ENCODE measurements around the gene PI16. TPM values are rescaled to one million over a fixed set of nuclear protein-coding genes. Genes with fewer than 3 reads are reported as not detected.

PI16 gene
- polyA plus RNA-seq, 3 donors: 0.22 TPM; not detected in 2

DNA sequence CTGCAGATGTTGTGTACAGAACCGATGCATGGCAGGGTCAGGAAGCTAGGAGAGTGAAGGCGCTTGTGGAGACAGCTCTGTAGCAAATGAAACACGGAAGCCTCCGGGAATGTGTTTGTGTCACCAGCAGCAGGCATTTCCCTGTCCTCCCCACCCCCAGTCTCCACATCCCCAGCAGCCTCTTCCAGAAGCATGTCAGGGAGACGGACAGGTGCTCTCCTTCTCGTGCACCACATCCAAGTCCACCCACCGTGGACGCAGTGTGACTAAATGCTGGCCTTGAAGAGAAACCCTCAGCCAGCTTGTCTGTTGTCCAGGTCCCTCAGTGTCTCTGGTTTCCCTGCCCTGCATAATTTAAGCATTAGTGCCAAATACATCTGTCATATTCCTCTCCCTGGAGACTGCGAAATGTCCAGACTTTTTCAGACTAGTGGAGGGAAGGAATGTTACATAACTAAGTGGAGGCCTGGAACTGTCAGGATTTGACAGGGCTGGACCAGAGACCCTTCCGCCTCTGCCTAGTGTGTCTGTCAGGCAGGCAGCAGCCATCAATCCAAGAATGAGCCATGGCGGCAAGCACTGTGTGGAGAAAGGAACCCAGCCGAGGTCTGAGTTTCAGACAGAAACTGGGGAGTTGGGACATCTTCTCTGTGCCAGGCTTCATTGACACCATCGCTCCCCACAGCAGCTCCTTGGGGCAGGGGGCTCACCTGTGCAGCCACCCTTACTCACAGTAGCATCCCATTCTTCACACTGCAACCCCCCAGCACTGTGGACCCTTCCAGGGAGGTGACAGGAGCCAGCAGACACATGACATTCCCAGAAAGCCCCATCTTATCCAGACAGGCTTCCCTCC, 26.6 kb upstream of the PI16 start:
- Histone ChIP-seq H3K4me3 (replicated peaks in 1 of 3; ENCODE audit: low read depth in 2 of 3, low read length in 3 of 3) (no peak overlapping the region), H3K79me2 (ENCODE audit: insufficient read depth, low read length) (no peaks in the 10 kb centered on the region), H3K4me1 (ENCODE audit: control insufficient read depth in 1 of 2, insufficient read depth in 2 of 2, low read length in 2 of 2) (no peaks in the 10 kb centered on the region), H3K4me2 (replicated peaks; ENCODE audit: extremely low read depth, low read length, poor library complexity, severe bottlenecking) (no peak overlapping the region), H3K9ac (ENCODE audit: insufficient read depth, low read length, poor library complexity, severe bottlenecking) (no peak overlapping the region), H3K36me3 (replicated peaks in 1 of 2; ENCODE audit: control insufficient read depth in 1 of 2, insufficient read depth in 2 of 2, low read length in 2 of 2) (peaks cover 26 to 44% of the 10 kb centered on the region in 2 donors), H3K27ac (ENCODE audit: low read depth in 1 of 2, low read length in 2 of 2) (no peak overlapping the region), H2AFZ (ENCODE audit: insufficient read depth, low read depth, low read length, poor library complexity, severe bottlenecking) (no peak overlapping the region), H3K27me3 (ENCODE audit: control insufficient read depth in 2 of 2, insufficient read depth in 2 of 2, low read length in 2 of 2) (no peaks in the 10 kb centered on the region), H4K20me1 (ENCODE audit: insufficient read depth, low read length) (no peaks in the 10 kb centered on the region), H3K9me3 (replicated peaks in 1 of 2; ENCODE audit: control insufficient read depth in 1 of 2, insufficient read depth in 1 of 2, low read length in 2 of 2) (no peaks in the 10 kb centered on the region)
- Mint-ChIP-seq H3K9me3 (no peaks in the 10 kb centered on the region), H3K4me1 (no peaks in the 10 kb centered on the region), H3K27ac (no peak overlapping the region), H3K36me3 (peaks cover 46 to 50% of the 10 kb centered on the region in 2 donors), H3K4me3 (no peak overlapping the region), H3K27me3 (ENCODE audit: low read depth in 3 of 3) (peaks cover 4 to 6% (median 4%) of the 10 kb centered on the region in 3 donors)
- no peak for DNase-seq
- intact Hi-C loops (cut with micrococcal nuclease): no loop called here
- TF ChIP-seq, protein P1, sequence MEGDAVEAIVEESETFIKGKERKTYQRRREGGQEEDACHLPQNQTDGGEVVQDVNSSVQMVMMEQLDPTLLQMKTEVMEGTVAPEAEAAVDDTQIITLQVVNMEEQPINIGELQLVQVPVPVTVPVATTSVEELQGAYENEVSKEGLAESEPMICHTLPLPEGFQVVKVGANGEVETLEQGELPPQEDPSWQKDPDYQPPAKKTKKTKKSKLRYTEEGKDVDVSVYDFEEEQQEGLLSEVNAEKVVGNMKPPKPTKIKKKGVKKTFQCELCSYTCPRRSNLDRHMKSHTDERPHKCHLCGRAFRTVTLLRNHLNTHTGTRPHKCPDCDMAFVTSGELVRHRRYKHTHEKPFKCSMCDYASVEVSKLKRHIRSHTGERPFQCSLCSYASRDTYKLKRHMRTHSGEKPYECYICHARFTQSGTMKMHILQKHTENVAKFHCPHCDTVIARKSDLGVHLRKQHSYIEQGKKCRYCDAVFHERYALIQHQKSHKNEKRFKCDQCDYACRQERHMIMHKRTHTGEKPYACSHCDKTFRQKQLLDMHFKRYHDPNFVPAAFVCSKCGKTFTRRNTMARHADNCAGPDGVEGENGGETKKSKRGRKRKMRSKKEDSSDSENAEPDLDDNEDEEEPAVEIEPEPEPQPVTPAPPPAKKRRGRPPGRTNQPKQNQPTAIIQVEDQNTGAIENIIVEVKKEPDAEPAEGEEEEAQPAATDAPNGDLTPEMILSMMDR (IDR thresholded peaks at IDR 0.05): no peak
- 96% methylated on average over 7 of the region's 13 CpGs for WGBS (ENCODE audit: insufficient coverage)

- H3K27ac Mint-ChIP-seq: peak overlapping the region in 1 of 7 donors; percentile 31
- TF ChIP-seq, protein P1 (IDR thresholded peaks at IDR 0.05): no peak
- no peaks in the 10 kb centered on the region for H3K9me3 Mint-ChIP-seq
- Histone ChIP-seq H3K9ac (ENCODE audit: insufficient read depth, low read length, poor library complexity, severe bottlenecking) (no peak overlapping the region), H2AFZ (ENCODE audit: insufficient read depth, low read depth, low read length, poor library complexity, severe bottlenecking) (no peak overlapping the region), H3K27me3 (ENCODE audit: control insufficient read depth in 2 of 2, insufficient read depth in 2 of 2, low read length in 2 of 2) (no peaks in the 10 kb centered on the region), H3K79me2 (ENCODE audit: insufficient read depth, low read length) (no peaks in the 10 kb centered on the region), H3K4me1 (ENCODE audit: control insufficient read depth in 1 of 2, insufficient read depth in 2 of 2, low read length in 2 of 2) (no peaks in the 10 kb centered on the region), H3K9me3 (replicated peaks in 1 of 2; ENCODE audit: control insufficient read depth in 1 of 2, insufficient read depth in 1 of 2, low read length in 2 of 2) (no peaks in the 10 kb centered on the region), H4K20me1 (ENCODE audit: insufficient read depth, low read length) (no peaks in the 10 kb centered on the region), H3K36me3 (replicated peaks in 1 of 2; ENCODE audit: control insufficient read depth in 1 of 2, insufficient read depth in 2 of 2, low read length in 2 of 2) (peaks cover 21 to 38% of the 10 kb centered on the region in 2 donors), H3K4me2 (replicated peaks; ENCODE audit: extremely low read depth, low read length, poor library complexity, severe bottlenecking) (no peak overlapping the region), H3K27ac (ENCODE audit: low read depth in 1 of 2, low read length in 2 of 2) (no peak overlapping the region), H3K4me3 (replicated peaks in 1 of 3; ENCODE audit: low read depth in 2 of 3, low read length in 3 of 3) (no peak overlapping the region)
- H3K4me1 Mint-ChIP-seq: no peaks in the 10 kb centered on the region
- WGBS (ENCODE audit: insufficient coverage): 84% methylated on average over 6 of the region's 7 CpGs
- peaks cover 4 to 6% (median 4%) of the 10 kb centered on the region in 3 donors for H3K27me3 Mint-ChIP-seq (ENCODE audit: low read depth in 3 of 3)
- DNase-seq: no peak
- intact Hi-C loops (cut with micrococcal nuclease): no loop called here
- peaks cover 40 to 44% of the 10 kb centered on the region in 2 donors for H3K36me3 Mint-ChIP-seq
- H3K4me3 Mint-ChIP-seq: no peak overlapping the region
Measured at GRCh38 chr6:36928547-36928918, 26.0 kb upstream of the PI16 start.

All from CD14-positive monocyte (primary cell).